Neural crest cell (in vitro differentiated cells): ENCODE results near the gene RHEB. TPM values are rescaled to one million over a fixed set of nuclear protein-coding genes. Genes with fewer than 3 reads are reported as not detected.
A peak's percentile ranks its signal among the peaks of the same experiment; 100 is the strongest.

Source experiments
- DNase-seq: peaks from one replicate; pipeline ENCODE4 v3.0.0; 2021; ENCODE audit warnings: low read depth, mixed read lengths, low spot score
- H3K27ac Mint-ChIP-seq: one replicate; pipeline ENCODE4 v1.8.0; 2021; ENCODE audit warnings: mild to moderate bottlenecking, mixed read lengths; ENCODE audit not compliant: unreplicated experiment
- H3K27me3 Mint-ChIP-seq: 2 replicates; pipeline ENCODE4 v1.8.0; 2021; ENCODE audit warnings: low read depth, mild to moderate bottlenecking, mixed read lengths
- H3K36me3 Mint-ChIP-seq: 2 replicates; pipeline ENCODE4 v1.8.0; 2021; ENCODE audit warnings: low read depth, mild to moderate bottlenecking, mixed read lengths
- H3K4me1 Mint-ChIP-seq: 2 replicates; pipeline ENCODE4 v1.8.0; 2021; ENCODE audit warnings: mixed read lengths
- H3K4me3 Mint-ChIP-seq: one replicate; pipeline ENCODE4 v1.8.0; 2021; ENCODE audit warnings: mild to moderate bottlenecking, mixed read lengths
- H3K9me3 Mint-ChIP-seq: 2 replicates; pipeline ENCODE4 v1.8.0; 2021; ENCODE audit warnings: mixed read lengths
- total RNA-seq: library from RNA; stranded (reverse); gene quantifications from 2 replicates; pipeline ENCODE4 v1.2.1, GENCODE V29; 2021
- TF ChIP-seq, protein P1 (sequence below): fragments of 200-600 bp; sonication (generic); conservative IDR thresholded peaks from 2 replicates; pipeline ENCODE4 v1.5.0; 2021; ENCODE audit warnings: antibody characterized with exemption, mild to moderate bottlenecking

Gene RHEB
- total RNA-seq, 1 donor from 2014 or later, result 92.9 TPM

DNA sequence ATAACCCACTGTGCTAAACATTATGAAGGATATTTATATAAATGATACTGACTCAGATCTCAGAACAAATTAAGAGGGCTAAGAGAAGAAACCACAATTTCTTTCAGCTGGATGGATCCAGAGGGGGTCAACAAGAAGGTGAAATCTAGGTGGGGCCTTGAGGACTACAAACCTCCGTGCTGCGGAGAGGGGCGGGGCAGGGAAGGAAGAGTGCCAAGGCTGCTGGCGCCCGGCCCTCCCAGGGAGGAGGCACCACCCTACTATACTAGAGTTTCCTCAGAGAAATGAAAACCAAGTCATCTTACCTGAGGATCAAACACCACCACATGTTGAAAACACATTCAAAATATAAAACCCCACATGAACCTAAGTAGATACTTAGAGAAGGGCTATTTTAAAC is 50.4 kb downstream of the RHEB start:
- Mint-ChIP-seq H3K4me1 (peaks cover 55% of the 10 kb centered on the region), H3K36me3 (peaks cover 41% of the 10 kb centered on the region), H3K27ac (no peak overlapping the region), H3K9me3 (no peaks in the 10 kb centered on the region), H3K4me3 (no peak overlapping the region), H3K27me3 (no peaks in the 10 kb centered on the region)
- TF ChIP-seq, protein P1, sequence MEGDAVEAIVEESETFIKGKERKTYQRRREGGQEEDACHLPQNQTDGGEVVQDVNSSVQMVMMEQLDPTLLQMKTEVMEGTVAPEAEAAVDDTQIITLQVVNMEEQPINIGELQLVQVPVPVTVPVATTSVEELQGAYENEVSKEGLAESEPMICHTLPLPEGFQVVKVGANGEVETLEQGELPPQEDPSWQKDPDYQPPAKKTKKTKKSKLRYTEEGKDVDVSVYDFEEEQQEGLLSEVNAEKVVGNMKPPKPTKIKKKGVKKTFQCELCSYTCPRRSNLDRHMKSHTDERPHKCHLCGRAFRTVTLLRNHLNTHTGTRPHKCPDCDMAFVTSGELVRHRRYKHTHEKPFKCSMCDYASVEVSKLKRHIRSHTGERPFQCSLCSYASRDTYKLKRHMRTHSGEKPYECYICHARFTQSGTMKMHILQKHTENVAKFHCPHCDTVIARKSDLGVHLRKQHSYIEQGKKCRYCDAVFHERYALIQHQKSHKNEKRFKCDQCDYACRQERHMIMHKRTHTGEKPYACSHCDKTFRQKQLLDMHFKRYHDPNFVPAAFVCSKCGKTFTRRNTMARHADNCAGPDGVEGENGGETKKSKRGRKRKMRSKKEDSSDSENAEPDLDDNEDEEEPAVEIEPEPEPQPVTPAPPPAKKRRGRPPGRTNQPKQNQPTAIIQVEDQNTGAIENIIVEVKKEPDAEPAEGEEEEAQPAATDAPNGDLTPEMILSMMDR, result no peak
- no peak for DNase-seq

DNA sequence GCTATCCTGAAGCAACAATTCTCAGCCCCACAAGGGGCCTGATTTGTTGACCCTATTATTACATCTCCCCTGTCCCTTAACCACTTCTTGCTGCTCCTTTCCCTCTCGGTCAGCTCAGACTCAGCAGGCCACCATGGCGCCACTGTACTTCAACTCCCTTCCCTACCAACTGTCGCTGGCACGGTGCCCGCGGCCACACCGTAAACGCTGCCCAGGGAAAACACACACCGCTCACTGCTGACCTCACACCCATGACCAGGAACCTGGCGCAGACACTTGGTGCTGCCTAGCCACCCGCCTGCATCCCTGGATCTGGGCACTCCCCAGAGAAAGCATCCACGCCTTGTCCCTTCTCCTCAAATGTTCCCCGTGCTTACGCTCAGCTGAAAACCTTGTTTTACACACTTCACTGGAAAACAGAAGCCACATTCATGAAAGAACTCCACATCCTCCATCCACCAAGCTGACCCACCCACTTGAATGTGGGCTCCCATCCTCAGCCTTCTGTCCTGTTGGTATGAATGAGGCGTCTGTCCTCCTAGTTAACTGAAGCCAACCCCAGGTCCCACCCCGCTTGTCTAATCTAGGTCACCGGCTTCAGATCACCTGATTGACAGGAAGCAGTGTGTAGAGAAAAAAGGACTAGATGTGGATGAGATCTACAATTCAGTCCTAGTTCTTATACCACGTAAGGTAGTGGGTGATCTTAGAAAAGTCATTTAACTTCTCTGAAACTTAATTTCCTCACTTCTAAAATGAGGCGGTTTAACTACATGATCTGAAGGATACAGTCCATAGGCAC is 51.3 kb downstream of the RHEB start:
- peak overlapping the region; percentile 43 for H3K4me3 Mint-ChIP-seq

DNA sequence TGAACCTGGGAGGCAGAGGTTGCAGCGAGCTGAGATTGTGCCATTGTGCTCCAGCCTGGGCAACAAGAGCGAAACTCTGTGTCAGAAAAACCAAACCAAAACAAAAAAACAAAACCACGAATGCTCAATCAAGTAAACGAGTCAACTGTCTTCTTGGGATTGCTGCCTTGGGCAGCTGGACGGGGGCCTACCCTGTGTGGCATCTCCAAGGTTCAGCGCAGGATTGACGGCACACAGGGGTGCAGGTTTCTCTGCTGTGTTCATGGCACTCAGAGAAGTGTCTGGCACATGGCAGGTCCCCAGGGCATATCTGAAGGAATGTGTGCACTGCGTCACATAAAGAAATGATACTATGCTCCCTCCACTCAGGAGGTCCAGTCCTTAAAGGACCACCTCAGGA is 54.5 kb downstream of the RHEB start:
- H3K27me3 Mint-ChIP-seq, result no peaks in the 10 kb centered on the region
- peaks cover 35% of the 10 kb centered on the region for H3K4me1 Mint-ChIP-seq
- H3K9me3 Mint-ChIP-seq, result peaks cover 15% of the 10 kb centered on the region
- H3K36me3 Mint-ChIP-seq, result peaks cover 63% of the 10 kb centered on the region
- TF ChIP-seq, protein P1, result no peak
- no peak for DNase-seq
- H3K4me3 Mint-ChIP-seq, result no peak overlapping the region
- H3K27ac Mint-ChIP-seq, result no peak overlapping the region

More for the DNA sequence above, 51.3 kb downstream of the RHEB start:
- H3K4me1 Mint-ChIP-seq, result peaks cover 55% of the 10 kb centered on the region
- DNase-seq, result no peak
- peak overlapping the region; percentile 65 for H3K27ac Mint-ChIP-seq
- TF ChIP-seq, protein P1, result no peak
- peaks cover 46% of the 10 kb centered on the region for H3K36me3 Mint-ChIP-seq
- H3K9me3 Mint-ChIP-seq, result peaks cover 5% of the 10 kb centered on the region
- no peaks in the 10 kb centered on the region for H3K27me3 Mint-ChIP-seq

DNA sequence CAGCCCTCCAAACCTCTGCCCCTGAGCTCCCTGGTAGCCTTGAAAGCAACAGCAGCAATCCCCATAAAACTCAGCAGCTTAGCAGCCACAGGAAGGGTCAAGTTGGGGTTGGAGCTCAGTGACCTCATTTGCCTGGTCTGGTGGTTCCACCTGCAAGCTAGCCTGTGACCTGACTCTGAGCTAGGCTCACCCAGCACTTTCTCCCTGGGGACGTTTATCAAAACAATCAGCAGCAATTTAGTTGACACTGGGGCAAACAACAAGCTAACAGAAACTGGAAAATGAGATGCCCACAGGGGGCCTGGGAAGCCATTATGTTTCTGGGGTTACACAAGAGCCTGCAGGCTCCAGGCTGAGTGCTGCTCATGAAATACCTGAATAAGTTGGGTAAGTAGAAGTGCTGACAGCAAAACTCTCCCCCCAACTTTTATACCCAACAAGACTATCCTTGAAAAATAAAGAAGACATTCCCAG is 57.4 kb downstream of the RHEB start:
- H3K36me3 Mint-ChIP-seq, result peaks cover 42% of the 10 kb centered on the region
- TF ChIP-seq, protein P1, result no peak
- H3K27ac Mint-ChIP-seq, result no peak overlapping the region
- DNase-seq, result no peak
- no peak overlapping the region for H3K4me3 Mint-ChIP-seq
- peaks cover 25% of the 10 kb centered on the region for H3K4me1 Mint-ChIP-seq
- peaks cover 15% of the 10 kb centered on the region for H3K9me3 Mint-ChIP-seq
- H3K27me3 Mint-ChIP-seq, result no peaks in the 10 kb centered on the region

DNA sequence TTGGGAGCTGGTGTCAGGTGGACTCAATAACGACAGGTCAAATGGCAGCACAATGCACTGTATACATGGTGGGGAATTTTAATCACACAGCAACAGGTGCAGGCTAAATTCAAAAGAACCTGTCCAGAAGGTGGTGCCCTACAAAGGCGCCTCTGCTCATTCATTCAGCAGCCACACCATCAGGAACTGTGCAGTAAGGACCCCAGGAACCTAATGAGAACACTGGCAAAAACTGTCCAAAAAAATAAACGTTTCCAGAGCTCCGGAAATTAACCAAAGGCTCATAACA is 57.8 kb downstream of the RHEB start:
- peaks cover 42% of the 10 kb centered on the region for H3K36me3 Mint-ChIP-seq
- no peaks in the 10 kb centered on the region for H3K27me3 Mint-ChIP-seq
- no peak overlapping the region for H3K4me3 Mint-ChIP-seq
- DNase-seq, result no peak
- peaks cover 15% of the 10 kb centered on the region for H3K9me3 Mint-ChIP-seq
- TF ChIP-seq, protein P1, result no peak
- H3K27ac Mint-ChIP-seq, result no peak overlapping the region
- peaks cover 30% of the 10 kb centered on the region for H3K4me1 Mint-ChIP-seq
